ENCODE measurements around the gene GRM8.

GRM8 gene

DNA sequence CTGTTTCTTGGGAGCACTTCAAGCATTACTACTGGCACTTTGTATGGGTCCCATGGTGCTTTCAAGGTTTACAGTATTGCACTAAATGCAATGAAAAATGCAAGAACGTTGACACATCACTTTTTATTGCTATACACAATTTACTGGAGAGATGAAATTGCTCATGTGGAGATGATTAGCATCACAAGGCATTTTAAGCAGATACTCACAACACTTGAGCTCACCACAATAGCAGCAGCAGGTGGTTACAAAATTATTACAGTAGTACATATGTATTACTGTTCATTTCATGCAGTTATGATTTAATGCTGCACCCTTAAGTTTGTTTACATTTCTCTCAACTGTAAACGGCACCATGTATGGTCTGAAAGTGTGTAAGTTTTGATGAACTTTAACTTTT, 537.7 kb downstream of the GRM8 start:
- no peak for ATAC-seq
- no peak for TF ChIP-seq ZC3H10 (CRISPR knock-in tag; IDR thresholded peaks at IDR 0.05)
- TF ChIP-seq, protein P1, sequence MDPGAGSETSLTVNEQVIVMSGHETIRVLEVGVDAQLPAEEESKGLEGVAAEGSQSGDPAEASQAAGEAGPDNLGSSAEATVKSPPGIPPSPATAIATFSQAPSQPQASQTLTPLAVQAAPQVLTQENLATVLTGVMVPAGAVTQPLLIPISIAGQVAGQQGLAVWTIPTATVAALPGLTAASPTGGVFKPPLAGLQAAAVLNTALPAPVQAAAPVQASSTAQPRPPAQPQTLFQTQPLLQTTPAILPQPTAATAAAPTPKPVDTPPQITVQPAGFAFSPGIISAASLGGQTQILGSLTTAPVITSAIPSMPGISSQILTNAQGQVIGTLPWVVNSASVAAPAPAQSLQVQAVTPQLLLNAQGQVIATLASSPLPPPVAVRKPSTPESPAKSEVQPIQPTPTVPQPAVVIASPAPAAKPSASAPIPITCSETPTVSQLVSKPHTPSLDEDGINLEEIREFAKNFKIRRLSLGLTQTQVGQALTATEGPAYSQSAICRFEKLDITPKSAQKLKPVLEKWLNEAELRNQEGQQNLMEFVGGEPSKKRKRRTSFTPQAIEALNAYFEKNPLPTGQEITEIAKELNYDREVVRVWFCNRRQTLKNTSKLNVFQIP (CRISPR knock-in tag; IDR thresholded peaks at IDR 0.05; ENCODE audit: borderline replicate concordance, low read depth), result no peak
- no peak for TF ChIP-seq ZFP3 (CRISPR knock-in tag; IDR thresholded peaks at IDR 0.05)
- TF ChIP-seq ZNF8 (CRISPR knock-in tag; IDR thresholded peaks at IDR 0.05), result no peak
- TF ChIP-seq CSDC2 (CRISPR knock-in tag; IDR thresholded peaks at IDR 0.05), result no peak
- no peak for TF ChIP-seq TOX (CRISPR knock-in tag; IDR thresholded peaks at IDR 0.05; ENCODE audit: borderline replicate concordance)
- TF ChIP-seq SNAI2 (CRISPR knock-in tag; IDR thresholded peaks at IDR 0.05), result no peak
- TF ChIP-seq, protein P2, sequence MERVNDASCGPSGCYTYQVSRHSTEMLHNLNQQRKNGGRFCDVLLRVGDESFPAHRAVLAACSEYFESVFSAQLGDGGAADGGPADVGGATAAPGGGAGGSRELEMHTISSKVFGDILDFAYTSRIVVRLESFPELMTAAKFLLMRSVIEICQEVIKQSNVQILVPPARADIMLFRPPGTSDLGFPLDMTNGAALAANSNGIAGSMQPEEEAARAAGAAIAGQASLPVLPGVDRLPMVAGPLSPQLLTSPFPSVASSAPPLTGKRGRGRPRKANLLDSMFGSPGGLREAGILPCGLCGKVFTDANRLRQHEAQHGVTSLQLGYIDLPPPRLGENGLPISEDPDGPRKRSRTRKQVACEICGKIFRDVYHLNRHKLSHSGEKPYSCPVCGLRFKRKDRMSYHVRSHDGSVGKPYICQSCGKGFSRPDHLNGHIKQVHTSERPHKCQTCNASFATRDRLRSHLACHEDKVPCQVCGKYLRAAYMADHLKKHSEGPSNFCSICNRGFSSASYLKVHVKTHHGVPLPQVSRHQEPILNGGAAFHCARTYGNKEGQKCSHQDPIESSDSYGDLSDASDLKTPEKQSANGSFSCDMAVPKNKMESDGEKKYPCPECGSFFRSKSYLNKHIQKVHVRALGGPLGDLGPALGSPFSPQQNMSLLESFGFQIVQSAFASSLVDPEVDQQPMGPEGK (CRISPR knock-in tag; IDR thresholded peaks at IDR 0.05; ENCODE audit: borderline replicate concordance), result no peak
- TF ChIP-seq, protein P3, sequence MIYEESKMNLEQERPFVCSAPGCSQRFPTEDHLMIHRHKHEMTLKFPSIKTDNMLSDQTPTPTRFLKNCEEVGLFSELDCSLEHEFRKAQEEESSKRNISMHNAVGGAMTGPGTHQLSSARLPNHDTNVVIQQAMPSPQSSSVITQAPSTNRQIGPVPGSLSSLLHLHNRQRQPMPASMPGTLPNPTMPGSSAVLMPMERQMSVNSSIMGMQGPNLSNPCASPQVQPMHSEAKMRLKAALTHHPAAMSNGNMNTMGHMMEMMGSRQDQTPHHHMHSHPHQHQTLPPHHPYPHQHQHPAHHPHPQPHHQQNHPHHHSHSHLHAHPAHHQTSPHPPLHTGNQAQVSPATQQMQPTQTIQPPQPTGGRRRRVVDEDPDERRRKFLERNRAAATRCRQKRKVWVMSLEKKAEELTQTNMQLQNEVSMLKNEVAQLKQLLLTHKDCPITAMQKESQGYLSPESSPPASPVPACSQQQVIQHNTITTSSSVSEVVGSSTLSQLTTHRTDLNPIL (CRISPR knock-in tag; IDR thresholded peaks at IDR 0.05; ENCODE audit: low read depth), result no peak
- TF ChIP-seq ARNTL (CRISPR knock-in tag; IDR thresholded peaks at IDR 0.05; ENCODE audit: borderline replicate concordance, low read depth), result no peak
- no peak for TF ChIP-seq BACH2 (CRISPR knock-in tag; IDR thresholded peaks at IDR 0.05; ENCODE audit: borderline replicate concordance)
- TF ChIP-seq TCF4 (CRISPR knock-in tag; IDR thresholded peaks at IDR 0.05; ENCODE audit: borderline replicate concordance), result no peak
- TF ChIP-seq OSR1 (CRISPR knock-in tag; IDR thresholded peaks at IDR 0.05), result no peak
- no peak for TF ChIP-seq ISL1 (CRISPR knock-in tag; IDR thresholded peaks at IDR 0.05)
- TF ChIP-seq ZNF70 (CRISPR knock-in tag; IDR thresholded peaks at IDR 0.05), result no peak
- TF ChIP-seq, protein P4, sequence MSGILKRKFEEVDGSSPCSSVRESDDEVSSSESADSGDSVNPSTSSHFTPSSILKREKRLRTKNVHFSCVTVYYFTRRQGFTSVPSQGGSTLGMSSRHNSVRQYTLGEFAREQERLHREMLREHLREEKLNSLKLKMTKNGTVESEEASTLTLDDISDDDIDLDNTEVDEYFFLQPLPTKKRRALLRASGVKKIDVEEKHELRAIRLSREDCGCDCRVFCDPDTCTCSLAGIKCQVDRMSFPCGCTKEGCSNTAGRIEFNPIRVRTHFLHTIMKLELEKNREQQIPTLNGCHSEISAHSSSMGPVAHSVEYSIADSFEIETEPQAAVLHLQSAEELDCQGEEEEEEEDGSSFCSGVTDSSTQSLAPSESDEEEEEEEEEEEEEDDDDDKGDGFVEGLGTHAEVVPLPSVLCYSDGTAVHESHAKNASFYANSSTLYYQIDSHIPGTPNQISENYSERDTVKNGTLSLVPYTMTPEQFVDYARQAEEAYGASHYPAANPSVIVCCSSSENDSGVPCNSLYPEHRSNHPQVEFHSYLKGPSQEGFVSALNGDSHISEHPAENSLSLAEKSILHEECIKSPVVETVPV (CRISPR knock-in tag; IDR thresholded peaks at IDR 0.05), result no peak
- TF ChIP-seq ZNF565 (CRISPR knock-in tag; conservative IDR thresholded peaks at IDR 0.05; ENCODE audit: low read depth), result no peak
- TF ChIP-seq PPARA (CRISPR knock-in tag; IDR thresholded peaks at IDR 0.05; ENCODE audit: borderline replicate concordance), result no peak

DNA sequence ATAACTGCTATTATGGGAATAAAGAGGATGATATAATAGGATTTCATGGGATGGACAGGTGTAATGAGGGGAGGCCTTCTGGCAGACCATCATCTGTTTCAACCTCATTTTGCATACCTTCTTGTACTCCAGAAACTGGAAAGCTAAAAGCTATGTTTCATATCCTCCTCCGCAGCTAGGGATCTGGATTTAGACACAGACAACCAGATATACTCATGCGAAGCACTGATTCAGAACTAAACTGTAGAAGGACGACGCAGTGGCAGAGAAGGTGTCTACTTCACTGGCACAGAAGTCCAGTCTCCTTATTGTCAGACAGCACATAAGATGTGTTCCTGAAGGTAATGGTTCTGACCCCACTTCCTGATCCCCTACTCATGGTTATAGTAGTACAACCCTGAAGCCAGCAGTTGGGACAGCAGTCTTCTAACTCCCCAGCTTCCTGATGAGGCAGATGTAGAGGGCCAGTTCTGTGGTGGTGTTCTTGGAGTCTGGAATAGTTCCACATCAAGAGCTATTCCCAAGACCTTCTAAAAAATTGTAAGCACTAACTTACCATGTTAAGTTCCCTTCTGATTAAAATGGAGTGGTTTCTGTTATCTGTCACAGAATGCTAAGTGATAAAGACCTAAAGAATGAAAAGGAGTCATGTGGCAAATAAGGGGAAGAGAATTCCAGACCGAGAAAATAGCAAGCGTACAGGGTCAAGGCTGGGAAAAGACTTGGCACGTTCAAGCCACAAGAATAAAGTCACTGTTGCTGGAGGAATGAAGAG, 550.3 kb downstream of the GRM8 start:
- TF ChIP-seq ZNF565 (CRISPR knock-in tag; conservative IDR thresholded peaks at IDR 0.05; ENCODE audit: low read depth), result no peak
- peak; percentile 60 for TF ChIP-seq ISL1 (CRISPR knock-in tag; IDR thresholded peaks at IDR 0.05)
- peak; percentile 60 for ATAC-seq

DNA sequence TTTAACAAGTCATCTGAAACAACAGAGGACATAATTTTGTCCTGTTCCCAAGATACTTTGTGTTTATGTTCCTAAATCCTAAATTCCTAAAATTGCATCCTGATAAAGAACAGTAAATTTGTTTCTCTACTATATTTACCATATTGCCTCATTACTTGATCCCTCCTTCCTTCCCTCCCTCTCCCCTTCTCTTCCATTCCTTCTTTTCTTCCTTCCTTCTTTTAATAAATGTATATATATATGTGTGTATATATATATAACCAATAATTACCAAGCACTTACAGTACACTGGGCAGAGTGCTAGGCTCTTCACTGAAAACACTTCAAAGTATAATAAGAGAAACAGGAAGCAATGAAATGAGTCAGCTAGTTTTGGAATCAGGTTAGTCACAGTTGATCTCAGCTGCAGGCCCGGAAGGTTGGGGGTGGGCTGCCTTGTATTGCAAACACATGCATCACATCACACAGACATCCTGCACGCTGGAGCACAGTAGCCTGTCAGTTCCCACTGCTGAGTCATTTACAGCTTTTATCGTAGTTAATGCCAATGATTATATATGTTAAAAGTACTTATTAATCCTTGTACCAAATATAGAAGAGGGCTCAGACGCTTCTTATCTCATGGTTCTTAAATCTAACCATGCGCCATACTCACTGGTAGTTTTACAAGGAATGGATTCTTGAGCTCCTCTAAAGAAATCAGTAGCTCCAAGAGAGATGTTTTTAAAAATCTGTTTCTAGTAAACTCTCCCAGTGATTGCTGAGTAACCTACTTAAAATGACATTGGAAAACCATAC, 551.7 kb downstream of the GRM8 start:
- ATAC-seq, result peak; percentile 95
- TF ChIP-seq ISL1 (CRISPR knock-in tag; IDR thresholded peaks at IDR 0.05), result peak; percentile 43
- no peak for TF ChIP-seq CSDC2 (CRISPR knock-in tag; IDR thresholded peaks at IDR 0.05)
- TF ChIP-seq BACH2 (CRISPR knock-in tag; IDR thresholded peaks at IDR 0.05; ENCODE audit: borderline replicate concordance), result peak; percentile 93; the same call in 1 of the 2 replicates
- TF ChIP-seq, protein P2 (CRISPR knock-in tag; IDR thresholded peaks at IDR 0.05; ENCODE audit: borderline replicate concordance), result peak; percentile 49; the same call in 1 of the 2 replicates
- TF ChIP-seq ZFP3 (CRISPR knock-in tag; IDR thresholded peaks at IDR 0.05), result no peak
- TF ChIP-seq RARB (CRISPR knock-in tag; IDR thresholded peaks at IDR 0.05), result 0 out of 2 replicates have a peak, but pooled peaks have one; percentile 12
- TF ChIP-seq TCF4 (CRISPR knock-in tag; IDR thresholded peaks at IDR 0.05; ENCODE audit: borderline replicate concordance), result peak; percentile 77
- no peak for TF ChIP-seq SNAI2 (CRISPR knock-in tag; IDR thresholded peaks at IDR 0.05)
